Skeletal muscle tissue (tissue), 4 donors: ENCODE measurements around the gene COA8. TPM values are rescaled to one million over a fixed set of nuclear protein-coding genes. Genes with fewer than 3 reads are reported as not detected.
A peak's percentile ranks its signal among the peaks of the same experiment; 100 is the strongest.

Experiments used
- H3K27ac ChIP-seq: one replicate; pipeline ENCODE4 v1.7.0; 2013; ENCODE audit warnings: mild to moderate bottlenecking, low read depth, low read length, inconsistent platforms
- H3K27me3 ChIP-seq, 3 donors: one replicate each; pipeline ENCODE4 v1.7.0; 2013; ENCODE audit warnings: low read length in 3 of 3; ENCODE audit not compliant: control insufficient read depth in 3 of 3, insufficient read depth in 3 of 3
- H3K36me3 ChIP-seq, 3 donors: one replicate each; pipeline ENCODE4 v1.7.0; 2013; ENCODE audit warnings: low read length in 3 of 3; ENCODE audit not compliant: control insufficient read depth in 3 of 3, insufficient read depth in 3 of 3
- H3K4me1 ChIP-seq, 3 donors: one replicate each; pipeline ENCODE4 v1.7.0; 2013; ENCODE audit warnings: low read length in 3 of 3, mild to moderate bottlenecking in 3 of 3; ENCODE audit not compliant: control insufficient read depth in 3 of 3, insufficient read depth in 3 of 3
- H3K4me3 ChIP-seq, 3 donors: one replicate each; pipeline ENCODE4 v1.7.0; 2013; ENCODE audit warnings: low read length in 3 of 3
- H3K9ac ChIP-seq, 3 donors: one replicate each; pipeline ENCODE4 v1.7.0; 2013; ENCODE audit warnings: low read length in 3 of 3, mild to moderate bottlenecking in 3 of 3, moderate library complexity in 2 of 3, low read depth in 1 of 3
- H3K9me3 ChIP-seq, 3 donors: one replicate each; pipeline ENCODE4 v1.7.0; 2013; ENCODE audit warnings: low read length in 3 of 3; ENCODE audit not compliant: control insufficient read depth in 3 of 3
- total RNA-seq: library from RNA; depleted of rRNA; stranded (reverse); fragments of >200 nt; gene quantifications from one replicate; pipeline ENCODE4 v1.2.3, GENCODE V29; 2014
- donor health status: Osteomylitis.

COA8 gene
- total RNA-seq, 1 donor from 2014 or later, result 28.2 TPM

DNA sequence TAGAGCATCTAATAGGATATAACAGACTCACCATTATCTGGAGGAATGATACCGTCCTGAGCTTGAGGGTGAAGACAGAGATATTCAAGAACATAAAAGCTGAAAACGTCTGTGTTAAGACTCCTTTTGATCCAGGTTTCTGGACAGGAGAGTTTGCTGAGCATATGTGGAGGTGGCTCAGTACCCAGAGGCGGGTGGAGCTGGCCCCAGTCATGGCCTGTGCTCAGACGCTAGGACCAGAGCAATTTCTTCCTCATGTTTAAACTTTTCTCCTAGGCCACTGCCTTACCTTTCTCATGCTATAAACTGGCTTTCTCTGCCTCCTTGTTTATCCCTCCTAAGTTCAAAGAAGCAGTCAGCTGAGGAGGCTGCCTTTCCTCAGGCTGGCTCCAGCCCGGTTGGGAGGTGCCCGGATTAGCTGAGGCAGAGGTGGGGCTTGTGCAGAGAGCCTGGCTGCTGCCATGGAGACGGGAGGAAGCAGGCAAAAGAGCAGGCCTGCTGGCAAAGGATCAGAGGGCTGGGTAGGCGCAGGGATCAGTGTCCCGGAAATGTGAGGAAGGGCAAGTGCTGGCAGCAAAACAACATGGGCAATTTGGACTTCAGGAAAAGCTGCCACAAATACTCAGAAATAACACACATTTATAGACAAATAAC lies 13.7 kb downstream of the COA8 start:
- Histone ChIP-seq H3K4me3 (no peak overlapping the region), H3K9ac (peak overlapping the region in 1 of 3 donors; percentile 69), H3K9me3 (no peaks in the 10 kb centered on the region), H3K4me1 (peaks cover 12 to 20% (median 16%) of the 10 kb centered on the region in 3 donors), H3K27ac (peak overlapping the region; percentile 40), H3K27me3 (no peaks in the 10 kb centered on the region), H3K36me3 (peaks cover 22 to 26% (median 24%) of the 10 kb centered on the region in 3 donors)

DNA sequence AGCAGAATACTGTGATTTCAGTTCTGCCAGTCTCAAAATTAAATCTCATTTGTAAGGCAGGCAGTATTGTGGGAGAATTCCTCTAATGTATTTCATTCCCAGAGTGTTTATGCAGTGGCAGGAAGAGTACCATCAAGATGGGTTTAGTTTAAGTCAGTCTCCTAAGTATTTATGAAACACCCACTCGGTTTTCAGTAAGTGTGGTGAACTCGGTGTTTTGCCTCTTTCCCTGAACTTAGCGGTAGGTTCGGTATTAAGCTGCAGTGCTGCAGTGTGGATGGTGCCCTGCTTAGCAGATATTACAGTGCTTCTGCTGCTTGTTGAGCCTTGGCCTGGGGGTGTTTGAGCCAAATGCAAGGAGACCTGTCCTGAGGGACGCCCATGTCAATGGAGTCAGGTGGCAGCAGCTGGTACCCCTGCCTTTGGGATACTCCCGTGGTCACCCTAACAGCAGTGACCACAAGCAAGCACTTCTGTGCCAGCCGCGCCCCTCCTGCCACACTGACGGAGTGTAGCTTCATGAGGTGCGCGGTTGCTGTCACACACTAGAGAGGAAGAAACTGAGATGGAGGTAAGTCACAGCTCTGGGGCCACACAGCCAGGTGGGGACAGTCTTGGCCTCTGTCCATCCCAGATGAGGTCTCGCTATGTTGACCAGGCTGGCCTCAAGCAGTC lies 15.8 kb downstream of the COA8 start:
- Histone ChIP-seq H3K36me3 (peaks cover 22 to 36% (median 30%) of the 10 kb centered on the region in 3 donors), H3K4me3 (no peak overlapping the region)

DNA sequence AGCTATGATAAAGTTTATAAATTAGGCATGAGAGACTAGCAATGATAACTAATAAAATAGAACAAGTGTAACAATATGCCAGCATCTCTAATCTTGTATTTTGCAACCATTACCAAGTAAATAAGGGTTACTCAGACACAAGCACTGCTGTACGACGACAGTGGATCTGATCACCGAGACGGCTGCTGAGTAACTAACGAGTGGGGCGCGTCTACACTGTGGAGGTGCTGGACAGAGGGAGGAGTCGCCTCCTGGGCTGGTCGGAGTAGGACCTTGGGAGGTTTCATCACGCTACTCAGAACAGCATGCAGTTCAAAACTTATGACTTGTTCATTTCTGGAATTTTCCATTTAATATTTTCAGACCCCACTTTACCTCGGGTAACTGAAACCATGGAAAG lies 18.4 kb downstream of the COA8 start:
- no peak overlapping the region for H3K4me3 ChIP-seq
- no peak overlapping the region for H3K9ac ChIP-seq
- peaks cover 9 to 21% (median 19%) of the 10 kb centered on the region in 3 donors for H3K36me3 ChIP-seq
- H3K4me1 ChIP-seq, result peaks cover 6 to 11% (median 9%) of the 10 kb centered on the region in 3 donors
- H3K27me3 ChIP-seq, result no peaks in the 10 kb centered on the region
- H3K9me3 ChIP-seq, result no peaks in the 10 kb centered on the region
- no peak overlapping the region for H3K27ac ChIP-seq

More for the DNA sequence above, 15.8 kb downstream of the COA8 start:
- Histone ChIP-seq H3K9me3 (no peaks in the 10 kb centered on the region), H3K9ac (no peak overlapping the region), H3K4me1 (peaks cover 12 to 20% (median 16%) of the 10 kb centered on the region in 3 donors), H3K27me3 (no peaks in the 10 kb centered on the region), H3K27ac (no peak overlapping the region)

DNA sequence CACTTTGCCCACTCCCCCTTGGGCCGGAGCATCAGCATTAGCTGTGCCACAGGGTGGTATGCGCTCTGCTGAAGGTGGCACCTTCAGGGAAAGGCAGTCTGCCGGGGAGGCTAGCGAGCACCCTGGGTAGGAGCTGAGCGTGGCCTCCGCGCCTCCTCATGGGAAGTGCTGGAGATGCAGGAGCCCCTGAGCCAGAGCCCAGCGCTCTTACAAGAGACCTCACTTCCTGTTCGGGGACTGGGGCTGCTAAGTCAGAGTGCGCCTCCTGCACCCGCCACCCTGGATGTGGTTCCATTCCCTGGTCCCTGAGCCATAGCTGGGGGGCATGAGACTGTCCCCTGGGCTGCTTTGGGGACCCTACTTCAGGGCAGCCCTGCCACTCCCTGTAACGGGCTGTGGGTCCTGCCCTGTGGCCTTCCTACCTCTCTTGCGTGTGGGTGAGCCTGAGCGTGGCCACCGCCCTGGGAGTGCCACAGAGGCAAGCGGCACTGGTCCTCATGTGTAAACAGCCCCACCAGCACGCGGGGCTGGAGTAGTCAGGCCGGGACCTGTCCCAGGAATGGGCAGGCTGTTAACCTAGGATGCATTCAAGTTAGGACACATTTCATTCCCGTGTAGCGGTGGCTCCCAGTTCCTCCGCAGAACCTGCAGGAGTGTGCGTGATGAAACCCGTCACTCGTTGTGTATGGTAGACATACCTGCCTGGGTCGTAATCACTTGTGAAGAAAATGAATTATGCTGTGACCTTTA lies 19.4 kb downstream of the COA8 start:
- Histone ChIP-seq H3K4me1 (peaks cover 0 to 3% (median 2%) of the 10 kb centered on the region in 3 donors), H3K9me3 (no peaks in the 10 kb centered on the region), H3K36me3 (peaks cover 9 to 21% (median 19%) of the 10 kb centered on the region in 3 donors), H3K27ac (no peak overlapping the region), H3K27me3 (no peaks in the 10 kb centered on the region), H3K9ac (no peak overlapping the region), H3K4me3 (no peak overlapping the region)

DNA sequence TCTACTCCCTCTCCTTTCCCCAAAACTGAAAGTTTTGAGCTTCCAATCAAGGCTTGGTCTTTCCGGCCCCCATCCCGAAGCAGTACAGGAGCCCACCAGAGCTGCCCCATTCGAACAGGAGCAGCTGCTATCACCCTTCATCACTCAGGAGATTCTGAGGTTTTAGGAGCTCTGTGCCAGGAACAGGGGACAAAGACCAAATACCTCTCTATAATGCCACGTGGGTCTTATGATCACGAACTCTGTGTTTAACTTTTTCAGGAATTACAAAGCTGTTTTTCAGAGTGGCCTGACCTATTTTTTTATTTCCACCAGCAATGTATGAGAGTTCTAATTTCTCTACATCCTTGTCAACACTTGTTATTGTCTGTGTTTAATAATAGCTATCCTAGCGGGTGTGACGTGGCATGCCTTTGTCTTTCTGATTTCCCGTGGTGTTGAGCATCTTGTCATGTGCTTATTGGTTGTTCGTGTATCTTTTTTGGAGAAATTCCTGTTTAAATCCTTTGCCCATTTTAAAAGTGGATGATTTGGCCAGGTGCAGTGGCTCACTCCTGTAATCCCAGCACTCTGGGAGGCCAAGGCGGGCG lies 21.7 kb downstream of the COA8 start:
- no peaks in the 10 kb centered on the region for H3K9me3 ChIP-seq
- H3K4me1 ChIP-seq, result no peaks in the 10 kb centered on the region
- H3K27me3 ChIP-seq, result no peaks in the 10 kb centered on the region
- no peak overlapping the region for H3K27ac ChIP-seq
- no peak overlapping the region for H3K4me3 ChIP-seq
- H3K36me3 ChIP-seq, result peaks cover 3 to 13% (median 7%) of the 10 kb centered on the region in 3 donors
- H3K9ac ChIP-seq, result no peak overlapping the region

DNA sequence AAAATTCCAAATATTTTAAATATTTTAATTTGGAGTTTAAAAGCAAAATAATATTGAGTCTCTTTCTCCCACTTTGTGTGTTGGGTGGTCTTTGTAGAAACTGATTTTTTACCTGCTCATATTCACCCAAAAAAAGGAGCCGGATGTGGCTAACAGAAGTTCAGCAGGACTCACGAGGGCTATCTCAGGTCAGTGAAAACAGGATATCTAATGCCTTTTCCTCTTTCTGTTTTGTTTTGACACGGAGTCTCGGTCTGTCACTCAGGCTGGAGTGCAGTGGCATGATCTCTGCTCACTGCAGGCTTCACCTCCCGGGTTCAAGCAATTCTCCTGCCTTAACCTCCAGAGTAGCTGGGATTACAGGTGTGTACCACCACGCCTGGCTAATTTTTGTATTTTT lies 30.8 kb downstream of the COA8 start:
- Histone ChIP-seq H3K27me3 (no peaks in the 10 kb centered on the region), H3K4me1 (peaks cover 0 to 2% (median 2%) of the 10 kb centered on the region in 3 donors), H3K27ac (no peak overlapping the region), H3K9ac (no peak overlapping the region), H3K9me3 (no peaks in the 10 kb centered on the region), H3K4me3 (no peak overlapping the region), H3K36me3 (peaks cover 3 to 11% (median 4%) of the 10 kb centered on the region in 3 donors)

DNA sequence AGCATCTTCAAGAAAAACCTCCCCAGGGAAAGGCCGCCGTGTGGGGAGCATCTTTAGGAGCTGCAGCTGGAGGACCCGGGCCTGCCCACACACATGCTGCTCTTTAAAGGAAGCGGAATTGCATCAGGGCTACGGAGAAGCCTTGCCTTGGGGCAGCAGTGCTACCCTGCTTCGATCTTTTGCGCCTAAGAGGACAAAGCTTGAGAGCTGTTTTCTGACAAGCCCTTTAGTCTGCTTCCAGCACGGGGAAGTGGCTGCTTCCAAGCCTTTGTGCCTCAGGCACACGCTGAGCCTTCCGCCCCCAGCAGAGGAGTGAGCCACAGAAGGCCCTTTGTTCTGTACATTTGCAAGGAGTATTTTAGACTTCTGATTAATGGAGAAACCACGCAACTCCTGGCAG lies 31.5 kb downstream of the COA8 start:
- no peaks in the 10 kb centered on the region for H3K9me3 ChIP-seq
- H3K4me3 ChIP-seq, result no peak overlapping the region
- H3K36me3 ChIP-seq, result peaks cover 3 to 8% (median 4%) of the 10 kb centered on the region in 3 donors
- H3K9ac ChIP-seq, result no peak overlapping the region
- H3K4me1 ChIP-seq, result peaks cover 0 to 2% (median 2%) of the 10 kb centered on the region in 3 donors
- H3K27me3 ChIP-seq, result no peaks in the 10 kb centered on the region
- no peak overlapping the region for H3K27ac ChIP-seq

DNA sequence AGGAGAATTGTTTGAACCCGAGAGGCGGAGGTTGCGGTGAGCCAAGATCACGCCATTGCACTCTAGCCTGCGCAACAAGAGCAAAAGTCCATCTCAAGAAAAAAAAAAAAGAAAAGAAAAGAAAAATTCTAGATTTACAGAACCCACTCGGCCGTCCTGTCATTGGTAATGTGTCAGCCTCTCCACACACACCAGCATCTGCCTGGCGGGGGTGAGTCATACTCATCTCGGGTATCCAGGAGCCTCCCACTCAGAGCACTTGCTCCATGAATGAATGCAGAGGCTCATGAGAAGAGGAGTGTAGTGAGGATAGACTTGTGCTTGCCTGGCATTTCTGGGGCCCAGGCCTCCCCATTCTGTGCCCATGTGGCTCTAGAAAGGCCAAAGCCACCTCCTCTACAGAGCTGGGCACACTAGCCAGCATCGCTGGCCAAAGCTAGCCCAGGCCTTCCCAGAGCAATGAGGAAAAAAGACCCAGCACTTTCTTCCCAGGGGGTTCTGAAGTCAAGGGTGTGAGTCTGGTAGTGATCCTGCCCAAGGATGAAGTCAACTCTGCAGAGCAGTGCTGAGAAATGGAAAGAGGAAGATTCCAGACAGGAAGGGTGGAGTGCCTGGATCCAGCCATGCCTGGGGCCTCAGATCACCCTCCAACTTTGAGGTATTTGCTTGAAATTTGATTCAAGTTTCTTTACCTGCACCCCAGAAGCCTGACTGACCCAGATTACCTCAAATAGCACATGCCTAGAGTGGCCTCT lies 35.0 kb downstream of the COA8 start:
- Histone ChIP-seq H3K9ac (no peak overlapping the region), H3K4me3 (no peak overlapping the region), H3K9me3 (no peaks in the 10 kb centered on the region), H3K4me1 (peaks cover 0 to 2% (median 2%) of the 10 kb centered on the region in 3 donors), H3K27ac (no peak overlapping the region), H3K36me3 (no peaks in the 10 kb centered on the region), H3K27me3 (no peaks in the 10 kb centered on the region)

DNA sequence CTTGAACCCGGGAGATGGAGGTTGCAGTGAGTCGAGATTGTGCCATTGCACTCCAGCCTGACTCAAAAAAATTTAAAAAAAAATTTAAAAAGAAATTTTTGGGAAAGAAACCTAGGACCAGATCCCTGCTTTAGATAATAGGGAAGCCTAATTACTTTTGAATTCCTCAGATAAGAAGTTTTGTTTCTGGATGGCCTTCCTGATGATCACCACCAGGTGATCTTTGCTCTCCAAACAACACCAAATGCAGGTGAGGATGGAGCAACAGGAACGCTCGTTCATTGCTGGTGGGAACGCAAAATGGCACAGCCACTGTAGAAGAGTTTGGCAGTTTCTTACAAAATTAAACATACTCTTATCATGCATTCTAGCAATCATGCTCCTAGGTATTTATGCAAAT lies 37.7 kb downstream of the COA8 start:
- H3K4me1 ChIP-seq, result peaks cover 0 to 2% (median 2%) of the 10 kb centered on the region in 3 donors
- H3K4me3 ChIP-seq, result no peak overlapping the region
- H3K27me3 ChIP-seq, result no peaks in the 10 kb centered on the region
- no peak overlapping the region for H3K9ac ChIP-seq
- no peak overlapping the region for H3K27ac ChIP-seq
- H3K9me3 ChIP-seq, result no peaks in the 10 kb centered on the region
- no peaks in the 10 kb centered on the region for H3K36me3 ChIP-seq
